22Rv1 (cell line): Measurements from ENCODE around the gene SLC26A2.

Experiments used
- ZFX ChIP-seq: fragments of 450-650 bp; IDR thresholded peaks from 2 replicates; pipeline ENCODE4 v1.6.1; 2017; ENCODE audit warnings: antibody characterized with exemption, borderline replicate concordance
- TF ChIP-seq, protein P1 (sequence below): fragments of 450-650 bp; IDR thresholded peaks from 2 replicates; pipeline ENCODE4 v1.5.1; 2017; ENCODE audit warnings: mild to moderate bottlenecking

DNA sequence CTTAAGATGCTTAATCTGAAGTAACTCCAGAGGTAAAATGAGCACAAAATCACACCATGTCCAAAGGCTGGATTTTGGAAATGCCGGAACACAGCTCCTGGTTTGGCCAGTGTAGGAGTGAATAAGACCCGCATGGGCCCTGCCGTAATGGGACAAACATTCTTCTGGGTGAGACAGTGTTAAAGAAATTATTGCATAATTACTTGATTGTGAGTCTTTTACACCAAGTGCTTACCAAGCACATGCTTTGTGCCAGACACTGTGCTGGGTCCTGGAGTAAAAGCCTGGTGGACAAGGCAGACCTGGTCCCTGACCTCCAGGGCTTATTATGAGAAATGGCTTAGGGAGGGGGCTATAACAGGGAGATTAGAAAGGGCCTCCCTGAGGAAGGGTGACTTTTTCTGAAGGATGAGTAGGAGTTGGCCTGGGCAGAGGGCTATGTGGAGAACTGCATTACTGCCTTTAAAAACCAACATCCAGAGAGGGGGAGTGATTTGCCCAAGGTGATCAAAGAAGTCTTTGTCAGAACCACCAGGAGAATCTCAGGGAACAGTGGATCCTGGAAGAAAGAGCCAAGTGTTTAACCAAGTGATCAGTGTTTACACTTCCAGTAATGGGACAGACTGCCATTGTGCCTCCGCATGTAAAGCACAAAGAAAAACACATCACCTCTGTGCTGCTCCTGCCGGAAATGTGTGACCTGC lies 19.5 kb upstream of the SLC26A2 start:
- TF ChIP-seq, protein P1, sequence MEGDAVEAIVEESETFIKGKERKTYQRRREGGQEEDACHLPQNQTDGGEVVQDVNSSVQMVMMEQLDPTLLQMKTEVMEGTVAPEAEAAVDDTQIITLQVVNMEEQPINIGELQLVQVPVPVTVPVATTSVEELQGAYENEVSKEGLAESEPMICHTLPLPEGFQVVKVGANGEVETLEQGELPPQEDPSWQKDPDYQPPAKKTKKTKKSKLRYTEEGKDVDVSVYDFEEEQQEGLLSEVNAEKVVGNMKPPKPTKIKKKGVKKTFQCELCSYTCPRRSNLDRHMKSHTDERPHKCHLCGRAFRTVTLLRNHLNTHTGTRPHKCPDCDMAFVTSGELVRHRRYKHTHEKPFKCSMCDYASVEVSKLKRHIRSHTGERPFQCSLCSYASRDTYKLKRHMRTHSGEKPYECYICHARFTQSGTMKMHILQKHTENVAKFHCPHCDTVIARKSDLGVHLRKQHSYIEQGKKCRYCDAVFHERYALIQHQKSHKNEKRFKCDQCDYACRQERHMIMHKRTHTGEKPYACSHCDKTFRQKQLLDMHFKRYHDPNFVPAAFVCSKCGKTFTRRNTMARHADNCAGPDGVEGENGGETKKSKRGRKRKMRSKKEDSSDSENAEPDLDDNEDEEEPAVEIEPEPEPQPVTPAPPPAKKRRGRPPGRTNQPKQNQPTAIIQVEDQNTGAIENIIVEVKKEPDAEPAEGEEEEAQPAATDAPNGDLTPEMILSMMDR: no peak
- TF ChIP-seq ZFX: no peak
